Omental fat pad (tissue), 4 donors: ENCODE results near the gene TMEM94. TPM values are rescaled to one million over a fixed set of nuclear protein-coding genes. Genes with fewer than 3 reads are reported as not detected.

Source experiments
- ATAC-seq: fragments of 150-250 bp; one replicate; pipeline ENCODE4 v1.9.1; 2016; ENCODE audit warnings: mild to moderate bottlenecking, moderate library complexity; ENCODE audit not compliant: low FRiP score
- DNase-seq: peaks from one replicate; pipeline ENCODE4 v3.0.0-alpha.2; 2019; ENCODE audit warnings: low spot score
- CTCF ChIP-seq, 3 donors: fragments of 450-650 bp; IDR thresholded peaks; one replicate each; pipeline ENCODE4 v1.5.1; 2016 to 2017; ENCODE audit warnings: antibody characterized with exemption in 3 of 3, mild to moderate bottlenecking in 3 of 3, moderate library complexity in 2 of 3
- total RNA-seq, 4 donors: library from RNA; depleted of rRNA; stranded (reverse); fragments of >200 nt; gene quantifications; one replicate each; pipeline ENCODE4 v1.1.0, GENCODE V29; 2016

The TMEM94 gene
- total RNA-seq, 4 donors from 2014 or later, result 27.9 to 66.0 (median 46.1) TPM

GRCh38 chr17:75503976-75504346 is 47.5 kb downstream of the TMEM94 start:
- ATAC-seq, result no peak
- no peak for TF ChIP-seq CTCF (IDR thresholded peaks at IDR 0.05)
- DNase-seq, result no peak

- DNase-seq (no peak), ATAC-seq (no peak)
- no peak for TF ChIP-seq CTCF (IDR thresholded peaks at IDR 0.05)
Observed at GRCh38 chr17:75504347-75505151, 48.1 kb downstream of the TMEM94 start.

GRCh38 chr17:75505152-75505409 is 48.6 kb downstream of the TMEM94 start:
- DNase-seq (no peak), ATAC-seq (no peak)
- no peak for TF ChIP-seq CTCF (IDR thresholded peaks at IDR 0.05)

GRCh38 chr17:75505640-75506039 is 49.2 kb downstream of the TMEM94 start:
- no peak for TF ChIP-seq CTCF (IDR thresholded peaks at IDR 0.05)
- ATAC-seq (no peak), DNase-seq (no peak)

GRCh38 chr17:75506134-75506533 is 49.7 kb downstream of the TMEM94 start:
- DNase-seq, result no peak
- no peak for ATAC-seq
- no peak for TF ChIP-seq CTCF (IDR thresholded peaks at IDR 0.05)

- no peak for ATAC-seq
- no peak for TF ChIP-seq CTCF (IDR thresholded peaks at IDR 0.05)
- no peak for DNase-seq
Observed at GRCh38 chr17:75506888-75507287, 50.5 kb downstream of the TMEM94 start.
